OCI-LY1 (cell line): ENCODE data around the gene CTIF.

ENCODE experiments used
- CTCF ChIP-seq: fragments of 200-600 bp; sonication (generic), shearing (Covaris generic); IDR thresholded peaks from 2 replicates; pipeline ENCODE4 v1.5.1; 2017; ENCODE audit warnings: mild to moderate bottlenecking, antibody characterized with exemption, low read length, moderate library complexity, mixed read lengths
- EZH2 ChIP-seq: fragments of 200-600 bp; sonication (generic), shearing (Covaris generic); IDR thresholded peaks from 2 replicates; pipeline ENCODE4 v1.8.0; 2017; ENCODE audit warnings: borderline replicate concordance, mixed run types, mild to moderate bottlenecking, antibody characterized with exemption, low read length, moderate library complexity, mixed read lengths

DNA sequence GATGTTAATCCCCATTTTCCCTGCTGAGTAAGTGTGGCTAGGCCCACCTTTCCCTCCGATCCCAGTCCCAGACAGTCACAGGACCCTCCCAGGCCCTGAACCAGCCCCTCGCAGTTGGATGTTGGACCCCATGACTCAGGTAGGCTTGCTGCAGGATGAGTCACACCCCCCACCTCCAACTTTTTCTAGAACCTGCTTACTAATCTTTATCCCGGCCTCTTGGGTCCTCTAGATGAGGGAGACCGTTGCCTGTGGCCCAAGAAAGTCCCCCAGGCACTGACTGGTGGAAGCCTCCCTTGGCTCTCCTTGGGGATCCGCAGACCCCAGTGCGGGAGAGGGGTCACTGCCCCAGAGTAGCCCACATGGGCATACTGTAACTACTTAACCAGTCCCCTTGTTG, 313.5 kb downstream of the CTIF start:
- TF ChIP-seq EZH2 (no peak), CTCF (no peak)
